Upper lobe of right lung (tissue), 1 donor: ENCODE results near the gene TFAP2A. TPM values are rescaled to one million over a fixed set of nuclear protein-coding genes. Genes with fewer than 3 reads are reported as not detected.

Experiments
- ATAC-seq: fragments of 200-7000 bp; cut with Tn5 transposase; one replicate; pipeline ENCODE4 v1.9.1; 2020; ENCODE audit warnings: mild to moderate bottlenecking, moderate library complexity
- DNase-seq: peaks from one replicate; pipeline ENCODE4 v3.0.0-alpha.2; 2020
- H3K27ac ChIP-seq: fragments of 200-600 bp; one replicate; pipeline ENCODE4 v1.8.0; 2022
- H3K27me3 ChIP-seq: fragments of 200-600 bp; one replicate; pipeline ENCODE4 v1.8.0; 2022; ENCODE audit warnings: mild to moderate bottlenecking
- H3K36me3 ChIP-seq: fragments of 200-600 bp; one replicate; pipeline ENCODE4 v1.8.0; 2022
- H3K4me1 ChIP-seq: fragments of 200-600 bp; one replicate; pipeline ENCODE4 v1.8.0; 2022
- H3K4me3 ChIP-seq: fragments of 200-600 bp; one replicate; pipeline ENCODE4 v1.8.0; 2022; ENCODE audit warnings: mild to moderate bottlenecking
- H3K9me3 ChIP-seq: fragments of 200-600 bp; one replicate; pipeline ENCODE4 v1.8.0; 2022
- CTCF ChIP-seq: fragments of 200-600 bp; IDR thresholded peaks from one replicate; pipeline ENCODE4 v1.8.0; 2022; ENCODE audit warnings: antibody characterized with exemption
- intact Hi-C: fragments of 100-400 bp; cut with DNase I; formaldehyde crosslinking; loops from one replicate; pipeline ENCODE4 v1.11.0; 2022
- total RNA-seq: library from RNA; stranded (reverse); fragmentation: NEBNext Ultra II Directional; extraction: Animal tissue kit (Norgen Biotek cat#: 25700); gene quantifications from one replicate; pipeline ENCODE4 v1.2.1, GENCODE V29; 2021
- donor health status: DM: no; HTN: yes; CAD: no; lungs with severe emphysema.

Gene TFAP2A
- total RNA-seq, 1 donor from 2014 or later, result 1.9 TPM

- Histone ChIP-seq H3K9me3 (no peaks in the 10 kb centered on the region), H3K27me3 (peaks cover 70% of the 10 kb centered on the region), H3K27ac (no peak overlapping the region), H3K4me1 (peaks cover 13% of the 10 kb centered on the region), H3K36me3 (no peaks in the 10 kb centered on the region), H3K4me3 (no peak overlapping the region)
- intact Hi-C loops, result no loop called here
- ATAC-seq (no peak), DNase-seq (no peak)
- no peak for TF ChIP-seq CTCF
Measured at GRCh38 chr6:10424040-10424439, 9.2 kb upstream of the TFAP2A start.

GRCh38 chr6:10422737-10423034, 7.8 kb upstream of the TFAP2A start:
- no peak for ATAC-seq
- Histone ChIP-seq H3K36me3 (no peaks in the 10 kb centered on the region), H3K4me3 (no peak overlapping the region), H3K27ac (no peak overlapping the region), H3K4me1 (peaks cover 13% of the 10 kb centered on the region), H3K27me3 (peaks cover 83% of the 10 kb centered on the region), H3K9me3 (no peaks in the 10 kb centered on the region)
- no peak for DNase-seq
- intact Hi-C loops, result no loop called here
- no peak for TF ChIP-seq CTCF

GRCh38 chr6:10421921-10422736, 7.3 kb upstream of the TFAP2A start:
- ATAC-seq (no peak), DNase-seq (no peak)
- no peak for TF ChIP-seq CTCF
- H3K27ac ChIP-seq, result no peak overlapping the region
- no peaks in the 10 kb centered on the region for H3K36me3 ChIP-seq
- peaks cover 89% of the 10 kb centered on the region for H3K27me3 ChIP-seq
- H3K4me1 ChIP-seq, result peaks cover 13% of the 10 kb centered on the region
- H3K9me3 ChIP-seq, result no peaks in the 10 kb centered on the region
- H3K4me3 ChIP-seq, result no peak overlapping the region
- intact Hi-C loops, result no loop called here

- no peak overlapping the region for H3K4me3 ChIP-seq
- H3K27me3 ChIP-seq, result peaks cover 97% of the 10 kb centered on the region
- no peak overlapping the region for H3K27ac ChIP-seq
- peaks cover 11% of the 10 kb centered on the region for H3K4me1 ChIP-seq
- no peak for DNase-seq
- no peak for TF ChIP-seq CTCF
- ATAC-seq, result no peak
- no peaks in the 10 kb centered on the region for H3K9me3 ChIP-seq
- intact Hi-C loops, result no loop called here
- H3K36me3 ChIP-seq, result no peaks in the 10 kb centered on the region
Measured at GRCh38 chr6:10421158-10421920, 6.5 kb upstream of the TFAP2A start.

- Histone ChIP-seq H3K9me3 (no peaks in the 10 kb centered on the region), H3K27ac (no peak overlapping the region), H3K27me3 (peaks cover 98% of the 10 kb centered on the region), H3K4me1 (peaks cover 8% of the 10 kb centered on the region), H3K4me3 (no peak overlapping the region), H3K36me3 (no peaks in the 10 kb centered on the region)
- DNase-seq, result no peak
- intact Hi-C loops, result no loop called here
- no peak for ATAC-seq
- no peak for TF ChIP-seq CTCF
Measured at GRCh38 chr6:10420546-10421157, 5.8 kb upstream of the TFAP2A start.
